Measurements from ENCODE around the gene LINGO3. TPM values are rescaled to one million over a fixed set of nuclear protein-coding genes. Genes with fewer than 3 reads are reported as not detected.

The LINGO3 gene
- total and polyA plus RNA-seq, 2 donors (not counting 3 experiments of a cell fraction or from before 2014, with no cell fraction given) = not detected

DNA sequence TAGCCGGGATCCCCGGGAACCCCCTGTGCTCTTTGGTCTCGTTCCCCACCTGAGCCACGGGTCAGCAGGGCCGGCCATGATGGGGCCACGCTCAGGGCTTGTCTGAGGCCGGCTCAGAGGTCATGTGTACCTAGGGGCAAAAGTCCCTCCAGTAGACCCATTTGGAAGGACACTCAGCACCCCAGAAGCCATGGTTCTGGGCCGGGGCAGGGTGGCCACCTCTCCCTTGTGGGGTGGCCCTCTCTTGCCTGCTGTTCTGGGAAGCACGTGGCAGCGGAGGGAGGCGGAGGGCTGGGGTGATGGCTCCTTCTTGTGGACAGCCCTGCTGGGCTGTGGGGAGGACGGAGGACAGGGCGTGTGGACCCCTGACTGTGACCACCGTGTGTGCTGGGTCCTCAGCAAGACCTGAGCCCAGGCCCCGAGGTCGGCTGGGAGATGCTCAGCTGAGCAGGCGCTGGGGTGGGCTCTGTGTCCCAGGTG, 19.6 kb downstream of the LINGO3 start:
- no peak for TF ChIP-seq FOS (IDR thresholded peaks at IDR 0.05; ENCODE audit: borderline replicate concordance, insufficient read depth, low read length)
- POLR2A ChIA-PET = no interaction called here
- Histone ChIP-seq H4K20me1 (replicated peaks; ENCODE audit: control insufficient read depth, extremely low read depth, insufficient read depth, low read length) (no peaks in the 10 kb centered on the region), H3K9me1 (replicated peaks; ENCODE audit: control insufficient read depth, extremely low read depth, insufficient read depth, low read length) (no peaks in the 10 kb centered on the region), H3K27ac (ENCODE audit: insufficient read depth, low read depth, low read length) (no peak overlapping the region), H3K4me2 (ENCODE audit: insufficient read depth, low read length) (no peak overlapping the region), H3K9me3 (replicated peaks; ENCODE audit: control insufficient read depth, insufficient read depth, low read length) (no peaks in the 10 kb centered on the region), H3K9ac (replicated peaks; ENCODE audit: extremely low read depth, insufficient read depth, low read length) (no peak overlapping the region), H3K36me3 (ENCODE audit: control insufficient read depth in 2 of 2, extremely low read depth in 1 of 2, insufficient read depth in 2 of 2, low read length in 2 of 2) (no peaks in the 10 kb centered on the region), H3K4me1 (ENCODE audit: control insufficient read depth, extremely low read depth, insufficient read depth, low read length) (peaks cover 5% of the 10 kb centered on the region), H2AFZ (ENCODE audit: low read depth, low read length) (no peak overlapping the region), H3K79me2 (ENCODE audit: control insufficient read depth, insufficient read depth, low read length) (no peaks in the 10 kb centered on the region), H3K27me3 (ENCODE audit: control insufficient read depth in 2 of 2, insufficient read depth in 2 of 2, low read length in 2 of 2) (peaks cover 35 to 38% of the 10 kb centered on the region in 2 experiments), H3K4me3 (replicated peaks in 1 of 3; ENCODE audit: insufficient read depth in 1 of 3, low read depth in 1 of 3, low read length in 3 of 3) (no peak overlapping the region)
- CTCF ChIA-PET = interaction anchor here (1.2 to 2.9 kb wide), 5 partner anchors 8 to 27 kb away, joined by 3 to 14 read pairs (median 5); no protein-coding TSS in a partner anchor
- DNase-seq (ENCODE audit: low read depth, low spot score) (no peak), FAIRE-seq (no peak)
- intact Hi-C loops (cut with micrococcal nuclease) = loop anchor here (5.0 kb wide), 1 partner anchor 39 kb away; the partner anchor contains the start of genes LSM7 and SPPL2B
- BruUV-seq (replicated peaks) = no TSS peak
- dilution Hi-C loops (cut with MboI; ENCODE audit: extremely low pct_ligation_motif_present, low sequenced_read_pairs) = no loop called here

GRCh38 chr19:2287585-2288337, 20.2 kb downstream of the LINGO3 start:
- CTCF ChIA-PET = interaction anchor here (1.5 to 2.9 kb wide), 4 partner anchors 9 to 28 kb away, joined by 3 to 14 read pairs (median 6); no protein-coding TSS in a partner anchor
- peaks cover 35 to 37% of the 10 kb centered on the region in 2 experiments for H3K27me3 ChIP-seq (ENCODE audit: control insufficient read depth in 2 of 2, insufficient read depth in 2 of 2, low read length in 2 of 2)

More at GRCh38 chr19:2287585-2288337, 20.2 kb downstream of the LINGO3 start:
- H3K79me2 ChIP-seq (ENCODE audit: control insufficient read depth, insufficient read depth, low read length) = no peaks in the 10 kb centered on the region
- dilution Hi-C loops (cut with MboI; ENCODE audit: extremely low pct_ligation_motif_present, low sequenced_read_pairs) (no loop called here), intact Hi-C loops (cut with micrococcal nuclease) (loop anchor here (5.0 kb wide), 1 partner anchor 40 kb away; the partner anchor contains the start of genes LSM7 and SPPL2B)
- no peak overlapping the region for H3K9ac ChIP-seq (replicated peaks; ENCODE audit: extremely low read depth, insufficient read depth, low read length)
- no peak overlapping the region for H3K27ac ChIP-seq (ENCODE audit: insufficient read depth, low read depth, low read length)
- H3K4me3 ChIP-seq (replicated peaks in 1 of 3; ENCODE audit: insufficient read depth in 1 of 3, low read depth in 1 of 3, low read length in 3 of 3) = no peak overlapping the region
- BruUV-seq (replicated peaks) = no TSS peak
- H3K4me2 ChIP-seq (ENCODE audit: insufficient read depth, low read length) = no peak overlapping the region
- no peaks in the 10 kb centered on the region for H4K20me1 ChIP-seq (replicated peaks; ENCODE audit: control insufficient read depth, extremely low read depth, insufficient read depth, low read length)
- H3K9me3 ChIP-seq (replicated peaks; ENCODE audit: control insufficient read depth, insufficient read depth, low read length) = no peaks in the 10 kb centered on the region
- H3K36me3 ChIP-seq (ENCODE audit: control insufficient read depth in 2 of 2, extremely low read depth in 1 of 2, insufficient read depth in 2 of 2, low read length in 2 of 2) = no peaks in the 10 kb centered on the region
- no peak for TF ChIP-seq MYC (IDR thresholded peaks at IDR 0.05; ENCODE audit: low read depth, low read length)
- no peak for TF ChIP-seq CTCF (IDR thresholded peaks at IDR 0.05; ENCODE audit: extremely low read depth in 1 of 2, insufficient read depth in 1 of 2, low read depth in 1 of 2, low read length in 2 of 2)
- TF ChIP-seq GATA2 (IDR thresholded peaks at IDR 0.05; ENCODE audit: insufficient read depth, insufficient read length, low read depth, low read length) = no peak
- TF ChIP-seq, protein P1, sequence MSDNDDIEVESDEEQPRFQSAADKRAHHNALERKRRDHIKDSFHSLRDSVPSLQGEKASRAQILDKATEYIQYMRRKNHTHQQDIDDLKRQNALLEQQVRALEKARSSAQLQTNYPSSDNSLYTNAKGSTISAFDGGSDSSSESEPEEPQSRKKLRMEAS (IDR thresholded peaks at IDR 0.05; ENCODE audit: insufficient read depth, insufficient read length) = no peak
- no peak for TF ChIP-seq JUN (IDR thresholded peaks at IDR 0.05; ENCODE audit: borderline replicate concordance, insufficient read depth, insufficient read length, low read depth)
- no peak for TF ChIP-seq POLR2A (IDR thresholded peaks at IDR 0.05; ENCODE audit: low read depth, low read length)
- TF ChIP-seq POLR2AphosphoS5 (IDR thresholded peaks at IDR 0.05; ENCODE audit: insufficient read depth, low read depth, low read length) = no peak
- TF ChIP-seq EZH2 (IDR thresholded peaks at IDR 0.05; ENCODE audit: borderline replicate concordance, low read depth, low read length, severe bottlenecking) = no peak
- no peak for TF ChIP-seq FOS (IDR thresholded peaks at IDR 0.05; ENCODE audit: borderline replicate concordance, insufficient read depth, low read length)
- no peak for DNase-seq (ENCODE audit: low read depth, low spot score)
- FAIRE-seq = no peak
- POLR2A ChIA-PET = no interaction called here
- H3K4me1 ChIP-seq (ENCODE audit: control insufficient read depth, extremely low read depth, insufficient read depth, low read length) = peaks cover 5% of the 10 kb centered on the region
- no peaks in the 10 kb centered on the region for H3K9me1 ChIP-seq (replicated peaks; ENCODE audit: control insufficient read depth, extremely low read depth, insufficient read depth, low read length)
- no peak overlapping the region for H2AFZ ChIP-seq (ENCODE audit: low read depth, low read length)

Measured in endothelial cell of umbilical vein (primary cell).